Fibroblast of skin of left biceps (primary cell): ENCODE results near the gene ACSF2.
"Not testable (repeated sequence)": the region's sequence is repeated elsewhere in the genome, so short reads cannot be mapped to it uniquely, and the experiment has no call there.

Source experiments
- DNase-seq, 2 experiments: peaks; one replicate each; pipeline ENCODE4 v3.0.0-alpha.2; 2013; ENCODE audit warnings: low read depth in 2 of 2

Gene ACSF2

GRCh38 chr17:50464121-50464520 lies 38.1 kb downstream of the ACSF2 start:
- DNase-seq, result no peak

- no peak for DNase-seq
Observed at GRCh38 chr17:50464736-50465135, 38.7 kb downstream of the ACSF2 start.

- no peak for DNase-seq
Observed at GRCh38 chr17:50465171-50465570, 39.2 kb downstream of the ACSF2 start.

GRCh38 chr17:50465635-50466034 lies 39.6 kb downstream of the ACSF2 start:
- no peak for DNase-seq

- DNase-seq, result no peak
Observed at GRCh38 chr17:50466371-50467113, 40.5 kb downstream of the ACSF2 start.

GRCh38 chr17:50467114-50467854 lies 41.3 kb downstream of the ACSF2 start:
- no peak for DNase-seq

- no peak for DNase-seq
Observed at GRCh38 chr17:50467855-50468303, 41.9 kb downstream of the ACSF2 start.

- no peak for DNase-seq
Observed at GRCh38 chr17:50468304-50469207, 42.5 kb downstream of the ACSF2 start, which contains the start of gene CHAD. Gene CHAD, minus strand, starts transcription at chr17:50468880. Its CDS starts 67 bp downstream, at chr17:50468813.

- DNase-seq, result no peak
Observed at GRCh38 chr17:50469208-50469605, 43.2 kb downstream of the ACSF2 start.

- no peak for DNase-seq
Observed at GRCh38 chr17:50469671-50470305, 43.8 kb downstream of the ACSF2 start.

- DNase-seq, result no peak
Observed at GRCh38 chr17:50470426-50470825, 44.4 kb downstream of the ACSF2 start.

GRCh38 chr17:50471009-50471905 lies 45.2 kb downstream of the ACSF2 start:
- DNase-seq, result no peak

- DNase-seq, result no peak
Observed at GRCh38 chr17:50472286-50472685, 46.3 kb downstream of the ACSF2 start.

- not testable (repeated sequence) for DNase-seq
Observed at GRCh38 chr17:50472761-50473161, 46.7 kb downstream of the ACSF2 start.

- DNase-seq, result no peak
Observed at GRCh38 chr17:50473901-50474300, 47.9 kb downstream of the ACSF2 start.

GRCh38 chr17:50474523-50474922 lies 48.5 kb downstream of the ACSF2 start:
- no peak for DNase-seq

GRCh38 chr17:50475362-50475761 lies 49.3 kb downstream of the ACSF2 start:
- DNase-seq, result no peak

- DNase-seq, result not testable (repeated sequence)
Observed at GRCh38 chr17:50475775-50476544, 49.9 kb downstream of the ACSF2 start.

GRCh38 chr17:50476545-50477315 lies 50.7 kb downstream of the ACSF2 start:
- no peak for DNase-seq
